Effector memory CD8-positive, alpha-beta T cell (primary cell): ENCODE results near the gene BIRC7.

Experiments used
- ATAC-seq: fragments of 150-1000 bp; cut with Tn5 transposase; replicated peaks from 2 replicates; pipeline ENCODE4 v1.10.0; 2021; ENCODE audit warnings: mild to moderate bottlenecking, moderate library complexity
- DNase-seq, 3 experiments: peaks; one replicate each; pipeline ENCODE4 v3.0.0; 2021
- H3K27ac Mint-ChIP-seq, 2 donors: one replicate each; pipeline ENCODE4 v1.8.0; 2022; ENCODE audit warnings: mild to moderate bottlenecking in 2 of 2, mixed read lengths in 2 of 2, moderate library complexity in 2 of 2
- H3K27me3 Mint-ChIP-seq, 2 donors: one replicate each; pipeline ENCODE4 v1.8.0; 2022; ENCODE audit warnings: mixed read lengths in 2 of 2
- H3K36me3 Mint-ChIP-seq: one replicate; pipeline ENCODE4 v1.8.0; 2022; ENCODE audit warnings: mild to moderate bottlenecking, moderate library complexity, mixed read lengths; ENCODE audit not compliant: insufficient read depth
- H3K4me1 Mint-ChIP-seq, 2 donors: one replicate each; pipeline ENCODE4 v1.8.0; 2022; ENCODE audit warnings: low read depth in 2 of 2, mixed read lengths in 2 of 2
- H3K4me3 Mint-ChIP-seq, 2 donors: one replicate each; pipeline ENCODE4 v1.8.0; 2022; ENCODE audit warnings: mild to moderate bottlenecking in 2 of 2, mixed read lengths in 2 of 2, moderate library complexity in 2 of 2
- H3K9me3 Mint-ChIP-seq, 2 donors: one replicate each; pipeline ENCODE4 v1.8.0; 2022; ENCODE audit warnings: mixed read lengths in 2 of 2

Gene BIRC7

DNA sequence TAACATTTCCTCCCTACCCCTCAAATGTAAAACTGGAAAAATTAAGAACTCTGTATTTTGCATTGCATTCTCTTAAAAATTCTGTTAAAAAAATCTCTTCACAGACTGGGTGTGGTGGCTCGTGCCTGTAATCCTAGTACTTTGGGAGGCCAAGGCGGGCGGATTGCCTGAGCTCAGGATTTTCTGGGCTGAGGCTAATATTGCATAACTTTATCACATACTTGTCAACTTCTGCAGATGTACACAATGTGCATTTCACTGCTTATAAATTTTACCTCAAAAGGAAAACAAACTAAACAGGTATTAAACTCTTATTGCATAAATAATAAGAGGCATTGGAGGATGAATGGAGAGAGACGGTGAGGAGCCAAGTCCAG lies 40.9 kb upstream of the BIRC7 start:
- H3K36me3 Mint-ChIP-seq = peaks cover 41% of the 10 kb centered on the region
- H3K9me3 Mint-ChIP-seq = no peaks in the 10 kb centered on the region
- peaks cover 10 to 16% of the 10 kb centered on the region in 2 donors for H3K4me1 Mint-ChIP-seq
- no peak for ATAC-seq
- no peak overlapping the region for H3K4me3 Mint-ChIP-seq
- H3K27ac Mint-ChIP-seq = no peak overlapping the region
- no peaks in the 10 kb centered on the region for H3K27me3 Mint-ChIP-seq
- no peak for DNase-seq

DNA sequence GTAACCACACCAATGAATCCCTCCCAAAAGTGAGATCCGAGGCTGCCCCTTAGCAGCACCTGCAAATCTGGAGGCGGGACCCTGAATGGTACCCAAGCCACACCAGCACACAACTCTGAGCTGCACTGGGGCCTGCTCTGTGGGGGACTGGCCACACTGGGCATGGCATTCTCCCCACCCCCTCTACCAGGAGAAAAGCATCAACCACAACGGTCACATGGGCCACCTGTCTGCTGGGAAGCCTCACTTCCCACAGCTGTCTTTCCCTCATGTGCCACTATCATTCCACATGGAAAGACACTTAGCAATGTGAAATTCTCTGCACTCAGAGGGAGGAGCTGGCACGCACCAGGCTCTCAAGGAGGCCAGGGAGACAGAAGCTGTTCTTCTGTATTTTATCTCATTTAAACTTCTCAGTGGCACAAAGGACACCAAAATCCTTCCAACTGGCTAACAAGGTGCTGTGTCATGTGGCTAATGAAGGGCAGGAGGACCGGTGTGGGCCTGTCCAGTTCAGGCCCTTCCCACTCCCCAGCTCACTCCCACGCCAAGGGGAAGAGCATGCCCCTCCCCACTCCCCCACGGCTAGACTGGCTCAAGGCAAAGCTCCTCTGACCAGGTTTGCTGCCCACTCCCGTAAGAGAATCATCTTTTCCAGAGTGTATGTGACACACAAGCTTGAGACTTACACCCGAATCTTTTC lies 38.8 kb upstream of the BIRC7 start:
- Mint-ChIP-seq H3K36me3 (peaks cover 55% of the 10 kb centered on the region), H3K27me3 (no peaks in the 10 kb centered on the region), H3K4me1 (peaks cover 16% of the 10 kb centered on the region in 2 donors), H3K27ac (peak overlapping the region in 1 of 2 donors; percentile 19), H3K4me3 (no peak overlapping the region), H3K9me3 (no peaks in the 10 kb centered on the region)
- ATAC-seq (no peak), DNase-seq (no peak)

GRCh38 chr20:63198606-63199005 lies 37.1 kb upstream of the BIRC7 start:
- H3K27me3 Mint-ChIP-seq = no peaks in the 10 kb centered on the region
- H3K4me3 Mint-ChIP-seq = no peak overlapping the region
- H3K27ac Mint-ChIP-seq = peak overlapping the region; percentile 8 to 60
- no peak for DNase-seq
- no peak for ATAC-seq
- peaks cover 70% of the 10 kb centered on the region for H3K36me3 Mint-ChIP-seq
- peaks cover 16 to 20% of the 10 kb centered on the region in 2 donors for H3K4me1 Mint-ChIP-seq
- H3K9me3 Mint-ChIP-seq = no peaks in the 10 kb centered on the region

GRCh38 chr20:63202021-63202420 lies 33.7 kb upstream of the BIRC7 start:
- H3K4me1 Mint-ChIP-seq = peaks cover 29 to 34% of the 10 kb centered on the region in 2 donors
- DNase-seq (no peak), ATAC-seq (no peak)
- H3K27me3 Mint-ChIP-seq = no peaks in the 10 kb centered on the region
- no peaks in the 10 kb centered on the region for H3K9me3 Mint-ChIP-seq
- no peak overlapping the region for H3K27ac Mint-ChIP-seq
- peaks cover 69% of the 10 kb centered on the region for H3K36me3 Mint-ChIP-seq
- H3K4me3 Mint-ChIP-seq = no peak overlapping the region

DNA sequence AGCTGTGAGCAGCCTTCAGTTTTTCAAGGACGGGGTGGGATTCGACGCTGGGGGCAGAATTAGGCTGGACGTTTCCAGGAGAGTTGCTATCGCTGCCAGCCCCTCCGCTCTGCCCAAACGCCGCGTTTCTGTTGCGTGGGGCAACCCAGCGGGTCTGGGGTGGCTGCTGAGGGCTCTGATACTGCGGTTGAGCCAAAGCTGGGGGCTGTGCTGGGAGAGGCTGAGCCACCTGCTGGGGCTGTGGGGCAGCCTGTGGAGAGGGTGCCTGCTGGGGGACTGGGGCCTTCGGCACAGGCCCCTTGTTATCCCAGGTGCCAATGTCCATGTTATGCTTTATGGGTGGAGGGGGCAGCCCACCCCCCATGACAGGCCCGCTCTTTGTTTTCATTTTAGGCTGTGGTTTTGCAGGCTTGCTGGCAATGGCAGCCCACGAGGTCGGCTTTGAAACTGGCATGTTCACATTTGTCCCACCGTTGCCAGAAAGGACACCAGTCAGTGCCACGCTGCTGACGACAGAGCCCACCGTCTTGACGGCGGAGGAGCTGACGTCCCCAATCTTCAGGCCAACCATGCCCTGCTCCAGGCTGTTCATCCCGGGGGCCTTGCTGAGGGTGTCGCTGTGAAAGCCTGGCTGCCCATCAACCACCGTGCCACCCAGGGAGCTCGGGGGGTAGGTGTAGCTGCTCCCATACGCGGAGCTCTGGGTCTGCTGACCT lies 32.7 kb upstream of the BIRC7 start:
- Mint-ChIP-seq H3K27ac (no peak overlapping the region), H3K4me3 (no peak overlapping the region), H3K9me3 (no peaks in the 10 kb centered on the region), H3K27me3 (no peaks in the 10 kb centered on the region), H3K4me1 (peaks cover 24 to 41% of the 10 kb centered on the region in 2 donors), H3K36me3 (peaks cover 77% of the 10 kb centered on the region)
- DNase-seq = no peak
- no peak for ATAC-seq

GRCh38 chr20:63204362-63204761 lies 31.3 kb upstream of the BIRC7 start:
- Mint-ChIP-seq H3K9me3 (no peaks in the 10 kb centered on the region), H3K27me3 (no peaks in the 10 kb centered on the region), H3K36me3 (peaks cover 71% of the 10 kb centered on the region), H3K4me3 (no peak overlapping the region), H3K27ac (no peak overlapping the region), H3K4me1 (peaks cover 23 to 43% of the 10 kb centered on the region in 2 donors)
- DNase-seq = no peak
- no peak for ATAC-seq

GRCh38 chr20:63205896-63206295 lies 29.8 kb upstream of the BIRC7 start:
- peak overlapping the region in 1 of 2 donors; percentile 83 for H3K27ac Mint-ChIP-seq

DNA sequence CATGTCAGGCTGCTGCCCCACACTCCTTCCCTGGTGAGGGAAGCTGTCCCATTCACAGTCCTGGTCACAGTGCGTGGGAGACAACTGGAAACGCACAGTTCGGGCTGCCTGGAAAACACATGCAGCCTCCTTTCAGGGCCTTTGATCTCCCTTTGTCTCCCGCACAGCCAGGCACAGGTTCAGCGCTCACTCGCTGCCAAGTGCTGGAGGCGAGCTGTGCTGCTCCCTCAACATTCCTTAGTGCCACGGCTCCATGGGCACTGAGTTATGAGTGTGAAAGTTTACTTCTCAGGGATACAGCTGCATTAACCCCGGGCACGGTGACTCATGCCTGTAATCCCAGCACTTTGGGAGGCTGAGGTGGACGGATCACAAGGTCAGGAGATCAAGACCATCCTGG lies 28.8 kb upstream of the BIRC7 start:
- no peak overlapping the region for H3K4me3 Mint-ChIP-seq
- H3K36me3 Mint-ChIP-seq = peaks cover 70% of the 10 kb centered on the region
- peaks cover 34 to 50% of the 10 kb centered on the region in 2 donors for H3K4me1 Mint-ChIP-seq
- no peaks in the 10 kb centered on the region for H3K9me3 Mint-ChIP-seq
- peak overlapping the region in 1 of 2 donors; percentile 83 for H3K27ac Mint-ChIP-seq
- ATAC-seq (no peak), DNase-seq (no peak)
- no peaks in the 10 kb centered on the region for H3K27me3 Mint-ChIP-seq

More at GRCh38 chr20:63205896-63206295, 29.8 kb upstream of the BIRC7 start:
- Mint-ChIP-seq H3K36me3 (peaks cover 70% of the 10 kb centered on the region), H3K27me3 (no peaks in the 10 kb centered on the region), H3K4me3 (no peak overlapping the region), H3K4me1 (peaks cover 32 to 47% of the 10 kb centered on the region in 2 donors), H3K9me3 (no peaks in the 10 kb centered on the region)
- no peak for ATAC-seq
- no peak for DNase-seq

DNA sequence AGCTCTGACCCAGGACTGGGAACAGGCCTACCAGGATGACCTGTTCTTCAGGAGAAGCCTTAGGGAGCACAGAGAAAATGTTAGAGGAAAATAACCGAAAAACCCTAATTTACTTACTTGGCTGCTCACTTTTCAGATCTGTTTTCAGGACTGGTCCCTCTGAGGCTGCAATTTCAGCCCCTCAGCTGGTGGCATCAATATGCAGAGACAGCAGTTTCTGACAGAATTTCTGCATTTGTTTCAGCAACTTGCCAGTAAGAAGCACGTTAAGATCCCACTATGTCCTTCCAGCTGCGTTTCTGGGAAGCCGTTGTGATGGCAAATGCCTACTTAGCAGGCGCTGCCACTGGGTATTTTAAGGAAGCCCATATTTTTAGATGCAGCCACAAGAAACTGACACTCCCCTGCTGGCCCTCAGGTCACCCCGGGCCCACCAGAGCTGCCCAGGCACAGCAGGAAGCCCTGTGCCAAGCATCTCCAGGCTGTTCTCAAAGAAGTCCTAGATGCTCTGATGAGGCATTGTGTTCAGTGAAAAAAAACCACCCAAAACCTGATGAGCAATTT lies 27.3 kb upstream of the BIRC7 start:
- Mint-ChIP-seq H3K27me3 (no peaks in the 10 kb centered on the region), H3K4me3 (no peak overlapping the region), H3K27ac (peak overlapping the region in 1 of 2 donors; percentile 74), H3K4me1 (peaks cover 41 to 57% of the 10 kb centered on the region in 2 donors), H3K36me3 (peaks cover 71% of the 10 kb centered on the region), H3K9me3 (no peaks in the 10 kb centered on the region)
- ATAC-seq = no peak
- DNase-seq = no peak

DNA sequence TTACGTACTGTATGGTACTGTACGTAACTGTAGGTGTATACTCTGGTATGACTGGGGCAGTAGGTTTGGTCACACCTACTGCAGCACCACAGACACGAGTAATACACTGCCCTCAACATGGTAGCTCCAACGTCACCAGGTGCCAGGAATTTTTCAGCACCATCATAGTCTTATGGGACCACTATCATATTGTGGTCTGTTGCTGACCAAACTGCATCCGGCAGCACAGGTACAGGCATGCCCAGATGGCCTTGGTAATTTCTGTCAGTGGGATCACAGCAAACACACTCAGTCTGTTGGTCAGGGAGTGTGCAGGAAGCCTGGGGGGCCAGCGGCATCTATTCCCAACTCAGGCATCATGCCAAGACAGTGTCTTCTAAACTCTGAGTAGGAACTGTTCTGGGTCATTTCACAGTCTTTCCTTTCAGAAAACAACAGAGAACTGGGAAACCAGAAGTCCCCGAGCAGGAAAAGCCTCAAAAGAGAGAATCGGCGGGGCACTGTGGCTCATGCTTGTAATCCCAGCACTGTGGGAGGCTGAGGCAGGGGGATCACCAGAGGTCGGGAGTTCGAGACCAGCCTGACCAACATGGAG lies 25.6 kb upstream of the BIRC7 start:
- peak overlapping the region; percentile 35 to 70 for H3K27ac Mint-ChIP-seq
- no peaks in the 10 kb centered on the region for H3K27me3 Mint-ChIP-seq
- no peak for DNase-seq
- H3K36me3 Mint-ChIP-seq = peaks cover 67% of the 10 kb centered on the region
- H3K4me1 Mint-ChIP-seq = peaks cover 53 to 72% of the 10 kb centered on the region in 2 donors
- no peak overlapping the region for H3K4me3 Mint-ChIP-seq
- H3K9me3 Mint-ChIP-seq = no peaks in the 10 kb centered on the region
- no peak for ATAC-seq

GRCh38 chr20:63212393-63212730 lies 23.3 kb upstream of the BIRC7 start:
- Mint-ChIP-seq H3K9me3 (no peaks in the 10 kb centered on the region), H3K4me3 (peak overlapping the region; percentile 33 to 53), H3K4me1 (peaks cover 51 to 68% of the 10 kb centered on the region in 2 donors)

GRCh38 chr20:63212792-63213191 lies 22.9 kb upstream of the BIRC7 start:
- ATAC-seq (no peak), DNase-seq (no peak)
- Mint-ChIP-seq H3K27me3 (no peaks in the 10 kb centered on the region), H3K4me1 (peaks cover 50 to 64% of the 10 kb centered on the region in 2 donors), H3K4me3 (no peak overlapping the region), H3K36me3 (peaks cover 47% of the 10 kb centered on the region), H3K9me3 (no peaks in the 10 kb centered on the region), H3K27ac (peak overlapping the region in 1 of 2 donors; percentile 85)

More at GRCh38 chr20:63212393-63212730, 23.3 kb upstream of the BIRC7 start:
- Mint-ChIP-seq H3K27me3 (no peaks in the 10 kb centered on the region), H3K36me3 (peaks cover 52% of the 10 kb centered on the region), H3K27ac (peak overlapping the region in 1 of 2 donors; percentile 77)
- ATAC-seq (no peak), DNase-seq (no peak)

DNA sequence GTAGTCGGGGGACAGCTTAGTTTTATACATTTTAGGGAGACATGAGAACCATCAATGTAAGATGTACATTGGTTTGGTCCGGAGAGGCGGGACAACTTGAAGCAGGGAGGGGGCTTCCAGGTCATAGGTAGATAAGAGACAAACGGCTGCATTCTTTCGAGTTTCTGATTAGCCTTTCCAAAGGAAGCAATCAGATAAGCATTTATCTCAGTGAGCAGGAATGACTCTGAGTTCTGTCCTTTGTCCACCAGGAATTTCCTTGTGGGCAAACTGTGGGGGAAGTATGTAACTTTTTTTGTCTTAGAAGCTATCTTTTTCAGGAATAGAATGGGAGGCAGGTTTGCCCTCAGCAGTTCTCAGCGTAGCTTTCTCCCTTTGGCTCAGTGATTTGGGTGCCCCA lies 21.2 kb upstream of the BIRC7 start:
- peaks cover 39% of the 10 kb centered on the region for H3K36me3 Mint-ChIP-seq
- no peak for ATAC-seq
- peaks cover 0 to under 1% of the 10 kb centered on the region in 2 donors for H3K27me3 Mint-ChIP-seq
- H3K27ac Mint-ChIP-seq = peak overlapping the region; percentile 74 to 85
- H3K4me1 Mint-ChIP-seq = peaks cover 44 to 51% of the 10 kb centered on the region in 2 donors
- peak overlapping the region; percentile 91 for H3K4me3 Mint-ChIP-seq
- H3K9me3 Mint-ChIP-seq = no peaks in the 10 kb centered on the region
- DNase-seq = no peak
